GM12878 (cell line): ENCODE results near the gene MAST4. TPM values are rescaled to one million over a fixed set of nuclear protein-coding genes. Genes with fewer than 3 reads are reported as not detected.

Experiments
- ATAC-seq: fragments of 200-7000 bp; cut with Tn5 transposase; 3 replicates; pipeline ENCODE4 v1.9.1; 2020; ENCODE audit warnings: mild to moderate bottlenecking, moderate library complexity
- BruUV-seq: library from RNA; stranded (reverse); fragments of 400-500 nt; replicated peaks from 2 replicates; lab custom pipeline; 2021; lab: Mats Ljungman, UMichigan
- CTCF ChIA-PET: fragments of 300-600 bp; sonication (Branson Sonifier 250); formaldehyde crosslinking; extraction: SDS; loops from one replicate; lab custom pipeline; 2021; ENCODE audit warnings: inconsistent platforms; lab: Yijun Ruan, JAX
- POLR2A ChIA-PET: fragments of 350-600 bp; formaldehyde crosslinking; extraction: SDS; loops from one replicate; lab custom pipeline; 2021; ENCODE audit warnings: inconsistent platforms; lab: Charles Lee
- RAD21 ChIA-PET: fragments of 300-600 bp; sonication (Branson Sonifier 250); formaldehyde crosslinking; loops from one replicate; lab custom pipeline; 2023; ENCODE audit warnings: antibody characterized with exemption; ENCODE audit not compliant: unreplicated experiment; lab: Charles Lee
- SMC1A ChIA-PET: fragments of 300-600 bp; sonication (Branson Sonifier 250); formaldehyde crosslinking; loops from one replicate; lab custom pipeline; 2023; ENCODE audit not compliant: unreplicated experiment, uncharacterized antibody; lab: Charles Lee
- DNase-seq: peaks from one replicate; pipeline ENCODE4 v3.0.0-alpha.2; 2011; ENCODE audit warnings: low read depth, low spot score
- FAIRE-seq: peaks from 3 replicates; lab custom pipeline; 2011; peaks lifted over from hg19 to GRCh38; lab: Jason Lieb, UNC
- H2AFZ ChIP-seq: 2 replicates; pipeline ENCODE4 v1.6.0; 2011; ENCODE audit warnings: low read depth, low read length, control low read depth; ENCODE audit not compliant: control insufficient read depth
- H3K27ac ChIP-seq: 2 replicates; pipeline ENCODE4 v1.5.1; 2011; ENCODE audit warnings: control low read depth; ENCODE audit not compliant: control insufficient read depth, insufficient read depth
- H3K27me3 ChIP-seq, 2 experiments: replicated peaks in 1 of 2; 2 replicates each; pipeline versions ENCODE4 v1.6.0 to v1.6.1; 2011; ENCODE audit warnings: low read length in 1 of 2; ENCODE audit not compliant: control insufficient read depth in 2 of 2, insufficient read depth in 2 of 2
- H3K36me3 ChIP-seq, 2 experiments: 2 replicates each; pipeline ENCODE4 v1.5.1; 2011; ENCODE audit warnings: low read length in 1 of 2; ENCODE audit not compliant: control insufficient read depth in 2 of 2, insufficient read depth in 2 of 2
- H3K4me1 ChIP-seq: 2 replicates; pipeline ENCODE4 v1.6.1; 2011; ENCODE audit warnings: mild to moderate bottlenecking, low read length, moderate library complexity, mixed read lengths; ENCODE audit not compliant: control insufficient read depth, insufficient read depth
- H3K4me2 ChIP-seq: 2 replicates; pipeline ENCODE4 v1.6.0; 2011; ENCODE audit warnings: control low read depth; ENCODE audit not compliant: control insufficient read depth, insufficient read depth
- H3K4me3 ChIP-seq: fragments of 200-600 bp; sonication (generic); 2 replicates; pipeline ENCODE4 v1.5.1; 2016
- H3K79me2 ChIP-seq: 2 replicates; pipeline ENCODE4 v1.6.0; 2011; ENCODE audit warnings: low read length; ENCODE audit not compliant: control insufficient read depth, insufficient read depth
- H3K9ac ChIP-seq: 2 replicates; pipeline ENCODE4 v1.8.0; 2011; ENCODE audit warnings: low read length, control low read depth, mixed read lengths; ENCODE audit not compliant: control insufficient read depth, insufficient read depth
- H3K9me3 ChIP-seq: replicated peaks from 3 replicates; pipeline ENCODE4 v1.5.1; 2011; ENCODE audit warnings: mild to moderate bottlenecking, low read length; ENCODE audit not compliant: control insufficient read depth, insufficient read depth
- H4K20me1 ChIP-seq: 2 replicates; pipeline ENCODE4 v1.6.0; 2011; ENCODE audit not compliant: control insufficient read depth, insufficient read depth
- ASH2L ChIP-seq: fragments of 300-600, 200-600 bp; sonication (generic); IDR thresholded peaks from 2 replicates; pipeline ENCODE4 v1.6.1; 2017; ENCODE audit warnings: low read depth, mild to moderate bottlenecking, borderline replicate concordance
- BMI1 ChIP-seq: fragments of 450-650 bp; IDR thresholded peaks from 2 replicates; pipeline ENCODE4 v1.6.1; 2016; ENCODE audit warnings: mild to moderate bottlenecking, moderate library complexity, borderline replicate concordance
- CHD2 ChIP-seq: IDR thresholded peaks from 2 replicates; pipeline ENCODE4 v1.6.1; 2011; ENCODE audit warnings: low read depth, low read length, improper control_type of control experiment, borderline replicate concordance
- MTA3 ChIP-seq: IDR thresholded peaks from 2 replicates; pipeline ENCODE4 v1.6.1; 2012; ENCODE audit warnings: low read length, inconsistent platforms, borderline replicate concordance
- POLR2AphosphoS5 ChIP-seq: IDR thresholded peaks from 2 replicates; pipeline ENCODE4 v1.6.1; 2011; ENCODE audit warnings: mild to moderate bottlenecking, low read length, inconsistent platforms
- SRF ChIP-seq, 2 experiments: IDR thresholded peaks; 2 replicates each; pipeline ENCODE4 v1.6.1; 2011; ENCODE audit warnings: low read depth in 2 of 2, low read length in 2 of 2, mild to moderate bottlenecking in 1 of 2, moderate library complexity in 1 of 2
- TCF3 ChIP-seq: IDR thresholded peaks from 2 replicates; pipeline ENCODE4 v1.6.1; 2012; ENCODE audit warnings: low read depth, mild to moderate bottlenecking, low read length, borderline replicate concordance; ENCODE audit not compliant: insufficient read depth
- WGBS: methylation state at CpG from one replicate; pipeline ENCODE4 v1.1.6; 2016; ENCODE audit warnings: low lambda C conversion rate; ENCODE audit not compliant: insufficient replicate concordance, insufficient coverage; ENCODE audit errors: missing lambda C conversion rate; 5-methylcytosine and 5-hydroxymethylcytosine counted together
- in situ Hi-C: fragments of 300-500 bp; cut with MboI; formaldehyde crosslinking; loops from 9 replicates; pipeline ENCODE4 v1.14.3; 2018; ENCODE audit warnings: mixed read lengths
- intact Hi-C: fragments of 100-400 bp; cut with micrococcal nuclease; formaldehyde crosslinking; loops from one replicate; pipeline ENCODE4 v1.14.2; 2022; ENCODE audit not compliant: unreplicated experiment
- polyA plus RNA-seq, 11 experiments: library from polyadenylated mRNA; depleted of rRNA in 4 of 11; unstranded in 6 of 11; stranded (reverse) in 5 of 11; fragments of >200 nt; fragmentation: Nextera tagmentation in 4 of 11; fragmentation: Illumina TruSeq in 1 of 11; extraction: Ambion mirVana in 4 of 11; extraction: Trizol in 1 of 11; gene quantifications; 1 replicate in 1 of 11; 2 replicates in 10 of 11; pipeline versions ENCODE4 v1.2.1 to v1.2.3, GENCODE V29; 2011 to 2016; ENCODE audit warnings: inconsistent platforms in 2 of 11, missing spikeins in 2 of 11, low read depth in 1 of 11
- total RNA-seq, 4 experiments: library from RNA; depleted of rRNA in 3 of 4; stranded (reverse); fragments of >200 nt in 3 of 4; fragmentation: Illumina TruSeq in 1 of 4; extraction: Trizol in 1 of 4; gene quantifications; 2 replicates each; pipeline versions ENCODE4 v1.2.1 to v1.2.3, GENCODE V29; 2013 to 2021
- TF ChIP-seq, protein P1 (sequence below): fragments of 450-650 bp; IDR thresholded peaks from 2 replicates; pipeline ENCODE4 v1.6.1; 2014; ENCODE audit warnings: mild to moderate bottlenecking
- TF ChIP-seq, protein P2 (sequence below): IDR thresholded peaks from 2 replicates; pipeline ENCODE4 v1.6.1; 2011; ENCODE audit warnings: borderline replicate concordance, low read depth, mild to moderate bottlenecking, moderate library complexity, low read length; ENCODE audit not compliant: insufficient read depth, poor library complexity, severe bottlenecking
- TF ChIP-seq, protein P3 (sequence below): fragments of 450-650 bp; IDR thresholded peaks from 2 replicates; pipeline ENCODE4 v1.6.1; 2017; ENCODE audit warnings: antibody characterized with exemption, mild to moderate bottlenecking, moderate library complexity

The MAST4 gene
- total and polyA plus RNA-seq, 10 of the 15 experiments (the other 5 are each of a cell fraction or from before 2014, with no cell fraction given), result 0.02 to 1.6 (median 0.29) TPM; not detected in 1

DNA sequence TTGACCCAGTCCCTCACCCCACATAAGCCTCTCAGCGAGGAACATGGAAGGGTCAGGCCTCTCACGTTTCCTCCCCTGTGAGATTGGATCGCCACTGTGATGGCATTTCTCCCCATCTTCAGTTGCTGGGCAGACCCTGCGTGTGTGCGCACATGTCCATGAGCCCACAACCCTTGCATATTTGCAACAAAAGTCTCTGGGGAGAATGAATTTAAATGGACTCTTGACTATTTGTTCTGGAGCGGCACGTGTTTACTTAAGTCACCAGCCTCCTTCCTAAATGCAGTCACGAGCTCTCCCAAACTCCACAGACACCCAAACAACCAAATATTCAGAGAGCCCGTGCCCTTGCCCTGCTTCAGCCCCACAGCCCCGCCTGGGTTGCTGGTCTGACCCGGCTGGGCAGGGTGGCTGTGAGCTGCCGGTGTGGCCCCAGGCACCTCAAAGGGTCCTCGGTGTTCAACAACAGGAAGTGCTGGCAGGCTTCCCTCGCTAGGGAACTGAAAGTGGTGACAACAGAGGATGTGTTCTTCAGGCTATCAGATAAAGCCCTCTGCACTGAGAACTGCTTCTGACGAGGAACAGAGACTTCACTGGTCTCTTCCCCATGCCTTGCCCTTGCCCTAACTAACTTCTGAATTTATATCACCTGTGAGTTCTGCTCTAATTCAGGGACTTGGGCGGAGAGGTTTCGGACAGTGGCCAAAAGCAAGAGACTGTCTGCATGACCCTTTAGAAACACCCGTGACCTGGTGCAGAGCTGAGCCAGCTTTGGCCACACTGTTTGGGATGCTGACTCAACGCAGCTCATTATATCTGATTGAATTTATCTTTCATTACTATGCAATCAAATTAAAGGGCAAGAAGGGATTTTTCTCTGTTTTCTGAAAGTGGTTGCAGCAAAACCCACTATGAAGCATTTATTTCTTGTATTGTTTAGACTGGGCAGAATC is 619.6 kb downstream of the MAST4 start:
- CTCF ChIA-PET, result interaction anchor here (0.9 to 1.5 kb wide), 4 partner anchors 9 to 60 kb away, joined by 3 to 10 read pairs (median 5); no protein-coding TSS in a partner anchor
- Histone ChIP-seq H3K79me2 (no peaks in the 10 kb centered on the region), H3K9ac (no peak overlapping the region), H3K4me1 (peaks cover 14% of the 10 kb centered on the region), H3K9me3 (no peaks in the 10 kb centered on the region), H3K36me3 (no peaks in the 10 kb centered on the region), H3K4me2 (peak overlapping the region; percentile 84), H2AFZ (peak overlapping the region; percentile 79), H3K27me3 (no peaks in the 10 kb centered on the region), H3K4me3 (peak overlapping the region; percentile 37; the same call in 1 of the 2 replicates), H4K20me1 (no peaks in the 10 kb centered on the region), H3K27ac (peak overlapping the region; percentile 45; the same call in 1 of the 2 replicates)
- DNase-seq (peak; percentile 79), ATAC-seq (peak; percentile 99), FAIRE-seq (peak; percentile 97)
- BruUV-seq, result no TSS peak
- WGBS, result 14% methylated on average over 19 of the region's 19 CpGs
- intact Hi-C loops (loop anchor here (1.0 kb wide), 1 partner anchor 8 kb away; no protein-coding TSS in a partner anchor), in situ Hi-C loops (loop anchor here (25.0 kb wide), 1 partner anchor 403 kb away; no protein-coding TSS in a partner anchor)
- SMC1A ChIA-PET, result interaction anchor here (1.3 kb wide), 1 partner anchor 9 kb away, joined by 3 read pairs; no protein-coding TSS in a partner anchor
- RAD21 ChIA-PET, result interaction anchor here (1.7 kb wide), 1 partner anchor 9 kb away, joined by 5 read pairs; no protein-coding TSS in a partner anchor
- POLR2A ChIA-PET, result no interaction called here
- no peak for TF ChIP-seq TCF3
- TF ChIP-seq POLR2AphosphoS5, result no peak
- TF ChIP-seq ASH2L, result no peak
- TF ChIP-seq, protein P1, sequence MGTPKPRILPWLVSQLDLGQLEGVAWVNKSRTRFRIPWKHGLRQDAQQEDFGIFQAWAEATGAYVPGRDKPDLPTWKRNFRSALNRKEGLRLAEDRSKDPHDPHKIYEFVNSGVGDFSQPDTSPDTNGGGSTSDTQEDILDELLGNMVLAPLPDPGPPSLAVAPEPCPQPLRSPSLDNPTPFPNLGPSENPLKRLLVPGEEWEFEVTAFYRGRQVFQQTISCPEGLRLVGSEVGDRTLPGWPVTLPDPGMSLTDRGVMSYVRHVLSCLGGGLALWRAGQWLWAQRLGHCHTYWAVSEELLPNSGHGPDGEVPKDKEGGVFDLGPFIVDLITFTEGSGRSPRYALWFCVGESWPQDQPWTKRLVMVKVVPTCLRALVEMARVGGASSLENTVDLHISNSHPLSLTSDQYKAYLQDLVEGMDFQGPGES, result no peak
- TF ChIP-seq, protein P2, sequence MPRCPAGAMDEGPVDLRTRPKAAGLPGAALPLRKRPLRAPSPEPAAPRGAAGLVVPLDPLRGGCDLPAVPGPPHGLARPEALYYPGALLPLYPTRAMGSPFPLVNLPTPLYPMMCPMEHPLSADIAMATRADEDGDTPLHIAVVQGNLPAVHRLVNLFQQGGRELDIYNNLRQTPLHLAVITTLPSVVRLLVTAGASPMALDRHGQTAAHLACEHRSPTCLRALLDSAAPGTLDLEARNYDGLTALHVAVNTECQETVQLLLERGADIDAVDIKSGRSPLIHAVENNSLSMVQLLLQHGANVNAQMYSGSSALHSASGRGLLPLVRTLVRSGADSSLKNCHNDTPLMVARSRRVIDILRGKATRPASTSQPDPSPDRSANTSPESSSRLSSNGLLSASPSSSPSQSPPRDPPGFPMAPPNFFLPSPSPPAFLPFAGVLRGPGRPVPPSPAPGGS, result no peak
- TF ChIP-seq SRF (IDR thresholded peaks at IDR 0.05; ENCODE audit: low read depth in 2 of 2, low read length in 2 of 2), result peak in 1 of 2 experiments; percentile 56; a peak in 1 of 4 replicates
- TF ChIP-seq, protein P3, sequence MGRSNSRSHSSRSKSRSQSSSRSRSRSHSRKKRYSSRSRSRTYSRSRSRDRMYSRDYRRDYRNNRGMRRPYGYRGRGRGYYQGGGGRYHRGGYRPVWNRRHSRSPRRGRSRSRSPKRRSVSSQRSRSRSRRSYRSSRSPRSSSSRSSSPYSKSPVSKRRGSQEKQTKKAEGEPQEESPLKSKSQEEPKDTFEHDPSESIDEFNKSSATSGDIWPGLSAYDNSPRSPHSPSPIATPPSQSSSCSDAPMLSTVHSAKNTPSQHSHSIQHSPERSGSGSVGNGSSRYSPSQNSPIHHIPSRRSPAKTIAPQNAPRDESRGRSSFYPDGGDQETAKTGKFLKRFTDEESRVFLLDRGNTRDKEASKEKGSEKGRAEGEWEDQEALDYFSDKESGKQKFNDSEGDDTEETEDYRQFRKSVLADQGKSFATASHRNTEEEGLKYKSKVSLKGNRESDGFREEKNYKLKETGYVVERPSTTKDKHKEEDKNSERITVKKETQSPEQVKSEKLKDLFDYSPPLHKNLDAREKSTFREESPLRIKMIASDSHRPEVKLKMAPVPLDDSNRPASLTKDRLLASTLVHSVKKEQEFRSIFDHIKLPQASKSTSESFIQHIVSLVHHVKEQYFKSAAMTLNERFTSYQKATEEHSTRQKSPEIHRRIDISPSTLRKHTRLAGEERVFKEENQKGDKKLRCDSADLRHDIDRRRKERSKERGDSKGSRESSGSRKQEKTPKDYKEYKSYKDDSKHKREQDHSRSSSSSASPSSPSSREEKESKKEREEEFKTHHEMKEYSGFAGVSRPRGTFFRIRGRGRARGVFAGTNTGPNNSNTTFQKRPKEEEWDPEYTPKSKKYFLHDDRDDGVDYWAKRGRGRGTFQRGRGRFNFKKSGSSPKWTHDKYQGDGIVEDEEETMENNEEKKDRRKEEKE, result no peak
- TF ChIP-seq CHD2, result peak; percentile 45; the same call in 1 of the 2 replicates
- no peak for TF ChIP-seq BMI1
- no peak for TF ChIP-seq MTA3
